ENCODE measurements around the gene PPM1B.
A peak's percentile ranks its signal among the peaks of the same experiment; 100 is the strongest.
"Not testable (repeated sequence)": the region's sequence is repeated elsewhere in the genome, so short reads cannot be mapped to it uniquely, and the experiment has no call there.

Gene PPM1B

DNA sequence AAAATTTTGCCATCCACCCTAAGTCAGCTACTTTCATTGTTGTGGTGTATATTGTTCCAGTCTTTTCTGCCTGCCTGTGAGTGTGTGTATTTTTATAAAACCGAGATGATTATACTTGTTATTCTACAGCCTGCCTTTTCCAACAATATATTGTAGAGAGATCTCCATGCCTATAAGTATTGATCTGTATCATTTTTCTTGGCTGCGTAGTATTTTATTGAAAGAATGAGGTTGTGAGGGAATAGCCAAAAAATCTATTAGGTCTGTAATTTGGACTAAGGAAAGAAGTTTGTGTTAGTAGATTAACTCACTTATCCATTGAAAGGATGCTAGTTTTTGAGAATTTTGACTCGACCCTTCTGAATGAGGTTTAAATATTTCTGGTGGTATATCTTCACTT is 34.9 kb downstream of the PPM1B start:
- DNase-seq = no peak

GRCh38 chr2:44205169-44205568 is 36.5 kb downstream of the PPM1B start:
- DNase-seq = no peak

DNA sequence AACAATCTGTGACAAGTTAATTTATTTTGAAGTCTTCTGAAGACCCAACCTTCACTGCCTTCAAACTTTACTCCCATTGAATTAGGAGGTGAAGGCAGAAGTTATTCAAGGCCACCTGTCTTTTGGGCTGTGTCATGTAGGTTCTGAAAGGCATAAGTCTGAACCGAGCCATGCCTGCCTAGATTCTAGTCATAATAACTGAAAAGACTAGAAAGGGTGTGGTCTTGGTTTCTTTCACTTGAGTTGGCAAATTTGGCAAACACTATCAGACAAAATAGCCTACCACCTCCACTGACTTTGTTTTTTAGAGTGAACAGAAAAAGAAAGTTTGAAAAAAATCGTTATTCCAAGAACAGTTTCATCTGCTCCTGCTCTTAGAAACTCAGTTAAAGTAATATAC is 38.4 kb downstream of the PPM1B start:
- DNase-seq = no peak

DNA sequence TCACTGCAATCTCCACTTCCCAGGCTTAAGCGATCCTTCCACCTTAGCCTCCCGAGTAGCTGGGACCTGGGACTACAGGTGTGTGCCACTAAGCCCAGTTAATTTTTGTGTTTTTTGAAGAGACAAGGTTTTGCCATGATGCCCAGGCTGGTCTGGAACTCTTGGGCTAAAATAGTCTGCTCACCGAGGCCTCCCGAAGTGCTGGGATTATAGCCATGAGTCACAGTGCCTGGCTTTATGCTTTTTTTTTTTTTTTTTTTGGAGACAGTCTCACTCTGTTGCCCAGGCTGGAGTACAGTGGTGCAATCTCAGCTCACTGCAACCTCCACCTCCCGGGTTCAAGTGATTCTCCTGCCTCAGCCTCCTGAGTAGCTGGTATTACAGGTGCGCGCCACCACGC is 39.0 kb downstream of the PPM1B start:
- DNase-seq = not testable (repeated sequence)

DNA sequence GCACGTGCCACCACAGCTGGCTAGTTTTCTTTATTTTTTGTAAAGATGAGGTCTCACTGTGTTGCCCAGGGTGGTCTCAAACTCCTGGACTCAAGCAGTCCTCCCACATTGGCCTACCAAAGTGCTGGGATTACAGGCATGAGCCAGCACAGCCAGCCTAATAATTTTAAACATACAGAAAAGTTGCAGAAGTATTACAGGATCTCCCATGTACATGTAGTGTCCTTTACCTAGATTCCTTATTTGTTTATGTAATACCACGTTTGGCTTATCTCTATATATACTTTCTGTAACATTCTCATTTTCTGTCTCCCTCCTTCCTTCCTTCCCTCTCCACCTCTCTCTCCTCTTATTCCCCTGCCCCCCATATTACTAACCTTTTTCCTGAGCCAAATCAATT is 41.7 kb downstream of the PPM1B start:
- no peak for DNase-seq

DNA sequence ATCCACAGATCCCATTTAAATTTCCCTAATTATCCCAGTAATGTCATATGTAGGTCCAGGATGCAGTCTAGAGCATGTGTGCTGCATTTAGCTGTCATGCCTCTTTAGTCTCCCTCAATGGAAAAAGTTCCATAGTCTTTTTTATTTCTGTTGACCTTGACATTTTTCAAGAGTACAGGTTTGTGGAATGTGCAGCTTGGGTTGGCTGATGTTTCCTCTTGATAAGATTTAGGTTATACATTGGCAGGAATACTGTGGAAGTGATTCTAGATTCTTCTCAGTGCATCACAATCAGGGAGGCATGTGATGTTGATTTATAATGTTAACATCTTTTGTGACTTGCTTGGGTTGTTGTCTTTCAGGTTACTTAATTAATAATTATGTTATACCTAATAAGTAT is 42.5 kb downstream of the PPM1B start:
- DNase-seq = no peak

GRCh38 chr2:44212302-44212701 is 43.6 kb downstream of the PPM1B start:
- no peak for DNase-seq

DNA sequence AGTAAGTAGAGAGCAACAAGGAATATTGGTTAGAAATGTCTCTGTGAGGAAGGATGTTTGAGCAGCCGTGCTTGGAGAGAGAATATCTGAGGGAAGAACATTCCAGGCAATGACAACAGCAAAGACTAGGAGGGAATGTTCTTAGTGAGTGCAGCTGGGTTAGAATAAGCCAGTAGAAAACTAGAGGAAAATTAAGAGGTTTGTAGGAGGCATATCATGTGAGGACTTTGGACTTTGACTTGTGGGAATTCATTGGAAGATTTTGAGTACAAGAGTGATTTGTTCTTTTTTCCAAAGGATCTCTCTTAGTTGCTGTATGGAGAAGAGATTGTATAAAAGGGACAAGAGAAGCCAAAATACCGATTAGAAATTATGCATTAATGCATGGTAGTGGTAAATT is 47.2 kb downstream of the PPM1B start:
- no peak for DNase-seq

DNA sequence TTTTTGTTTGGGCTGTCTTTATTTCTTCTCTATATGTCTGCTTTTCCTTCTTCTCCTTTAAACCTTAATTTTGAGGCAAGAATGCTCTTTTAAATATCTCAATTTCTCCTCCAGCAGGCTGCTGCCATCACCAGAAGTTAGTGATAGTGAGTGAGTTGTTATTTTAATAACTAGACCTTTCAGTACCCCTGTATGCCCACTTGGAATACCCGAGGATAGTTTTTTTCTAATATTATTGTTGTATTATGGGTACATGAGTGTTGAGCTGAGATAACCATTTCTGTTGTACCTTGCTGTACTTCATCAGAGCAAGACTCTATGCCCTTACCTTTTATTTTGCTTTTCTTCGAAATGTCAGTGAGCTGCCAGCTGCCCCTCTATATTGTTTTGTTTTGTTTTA is 50.1 kb downstream of the PPM1B start:
- DNase-seq = no peak

DNA sequence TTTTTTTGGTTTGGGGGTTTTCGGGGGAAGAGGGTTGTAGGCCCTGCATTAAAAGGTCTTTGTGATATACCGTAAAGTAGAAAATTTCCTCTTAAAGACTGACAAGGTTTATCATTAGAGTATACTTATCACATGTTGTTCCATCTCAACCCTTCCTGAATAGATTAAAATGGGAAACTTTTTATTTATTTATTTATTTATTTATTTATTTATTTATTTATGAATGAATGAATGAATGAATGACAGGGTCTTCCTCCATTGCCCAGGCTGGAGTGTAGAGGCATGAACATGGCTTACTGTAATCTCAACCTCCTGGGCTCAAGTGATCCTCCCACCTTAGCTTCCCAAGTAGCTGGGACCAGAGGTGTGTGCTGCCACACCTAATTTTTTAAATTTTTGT is 58.1 kb downstream of the PPM1B start:
- no peak for DNase-seq

DNA sequence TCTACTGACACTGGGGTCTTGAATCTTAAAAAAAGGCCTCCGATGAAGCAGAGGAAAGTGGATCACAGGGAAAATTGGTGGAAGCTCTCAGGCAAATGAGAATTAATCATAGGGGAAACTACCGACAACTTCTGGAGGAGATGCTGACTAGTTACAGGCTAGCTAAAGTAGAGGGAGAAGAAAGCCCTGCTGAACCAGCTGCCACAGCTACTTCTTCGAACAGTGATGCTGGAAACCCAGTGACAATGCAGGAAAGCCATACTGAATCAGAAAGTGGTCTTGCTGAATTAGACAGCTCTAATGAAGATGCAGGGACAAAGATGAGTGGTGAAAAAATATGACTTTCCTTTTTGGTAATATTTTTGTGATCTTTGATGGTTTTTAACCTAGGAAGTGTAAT is 61.7 kb downstream of the PPM1B start:
- DNase-seq = no peak

DNA sequence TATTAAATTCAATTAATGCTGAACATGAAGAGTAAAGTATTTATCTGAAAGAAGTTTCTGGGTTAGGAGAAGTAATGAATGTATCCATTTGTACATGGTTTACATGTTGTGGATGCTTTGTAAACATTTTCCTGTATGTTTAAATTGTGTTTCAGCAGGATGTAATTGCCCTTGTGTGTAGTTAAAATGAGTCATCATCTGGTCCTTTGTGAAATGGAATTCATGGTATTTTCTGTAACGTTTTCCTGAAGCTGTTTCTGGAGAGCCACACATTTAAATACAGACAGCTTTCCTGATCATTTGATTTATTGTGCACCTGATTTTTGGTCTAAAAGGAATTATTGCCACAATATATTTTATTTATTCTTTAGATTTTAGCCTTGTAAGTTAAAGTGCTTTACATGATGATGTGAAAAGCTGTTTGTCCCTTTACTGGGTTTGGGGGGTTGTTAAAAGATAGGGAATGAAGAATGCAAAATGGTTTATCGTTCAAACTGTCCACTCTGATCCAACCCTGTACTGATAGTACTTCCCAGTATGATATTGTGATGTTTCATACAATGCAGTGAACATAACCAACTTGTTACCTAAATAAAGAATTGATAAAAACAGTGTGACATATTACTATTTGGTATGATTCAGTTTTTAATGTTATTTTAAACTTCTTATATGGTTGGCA is 64.9 kb downstream of the PPM1B start:
- no peak for DNase-seq

GRCh38 chr2:44237221-44237620 is 68.5 kb downstream of the PPM1B start:
- no peak for DNase-seq

DNA sequence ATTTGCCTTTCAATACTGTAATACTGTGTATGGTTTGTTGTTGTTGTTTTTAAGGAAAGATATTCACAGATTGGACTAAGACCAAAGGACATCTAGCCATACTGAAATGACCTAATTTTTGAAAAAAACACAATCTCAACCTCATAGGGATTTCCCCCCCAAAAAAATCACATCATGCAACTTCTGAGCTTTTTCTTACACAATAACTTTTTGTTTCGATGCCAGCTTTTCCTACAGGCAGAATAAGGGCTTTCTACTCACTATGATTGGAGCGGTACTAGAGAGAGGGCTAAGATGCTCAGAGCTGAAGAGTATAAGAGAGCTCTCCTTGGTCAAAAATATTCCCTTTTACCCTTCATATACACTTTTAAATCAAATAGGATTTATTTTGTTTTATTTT is 74.2 kb downstream of the PPM1B start:
- DNase-seq = no peak

- peak; percentile 58 for DNase-seq
Observed at GRCh38 chr2:44244135-44244871, 75.6 kb downstream of the PPM1B start.

DNA sequence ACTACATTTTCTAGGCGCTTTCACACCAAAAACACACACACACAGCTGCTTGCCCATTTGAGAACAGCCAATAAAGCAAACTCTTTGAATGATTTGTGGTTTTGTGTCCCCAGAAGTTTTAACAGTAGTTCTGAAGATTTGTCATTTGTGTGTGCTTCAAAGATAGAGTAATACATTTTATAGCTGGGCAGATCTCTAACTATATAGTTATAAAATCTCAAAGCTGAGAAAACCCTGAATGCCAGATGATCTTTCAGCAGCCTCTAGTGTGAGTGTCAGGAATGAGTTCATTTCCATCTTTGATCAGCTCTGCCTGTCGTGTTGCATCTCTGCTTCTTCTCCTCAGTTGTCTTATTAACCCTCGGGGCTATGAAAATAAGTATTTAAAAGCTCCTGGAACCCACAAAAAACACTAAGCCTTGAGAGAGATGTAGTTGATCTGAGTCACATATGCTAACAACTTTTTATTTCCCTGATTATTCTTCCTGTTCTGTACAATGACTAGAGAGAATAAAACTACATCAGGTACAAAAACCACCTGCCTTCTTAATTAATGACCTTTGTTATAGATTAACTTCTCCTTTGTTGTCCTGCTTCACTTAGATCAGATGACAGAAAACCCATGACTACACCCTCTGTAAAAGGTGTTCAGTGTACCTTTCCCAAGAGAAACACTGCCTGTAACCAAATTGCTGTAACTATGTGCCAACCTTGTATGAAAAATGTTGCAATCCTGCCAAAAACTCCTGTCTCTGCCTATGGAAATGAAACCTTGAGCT is 76.6 kb downstream of the PPM1B start:
- DNase-seq = peak; percentile 56

- no peak for DNase-seq
Observed at GRCh38 chr2:44246436-44246835, 77.8 kb downstream of the PPM1B start.

DNA sequence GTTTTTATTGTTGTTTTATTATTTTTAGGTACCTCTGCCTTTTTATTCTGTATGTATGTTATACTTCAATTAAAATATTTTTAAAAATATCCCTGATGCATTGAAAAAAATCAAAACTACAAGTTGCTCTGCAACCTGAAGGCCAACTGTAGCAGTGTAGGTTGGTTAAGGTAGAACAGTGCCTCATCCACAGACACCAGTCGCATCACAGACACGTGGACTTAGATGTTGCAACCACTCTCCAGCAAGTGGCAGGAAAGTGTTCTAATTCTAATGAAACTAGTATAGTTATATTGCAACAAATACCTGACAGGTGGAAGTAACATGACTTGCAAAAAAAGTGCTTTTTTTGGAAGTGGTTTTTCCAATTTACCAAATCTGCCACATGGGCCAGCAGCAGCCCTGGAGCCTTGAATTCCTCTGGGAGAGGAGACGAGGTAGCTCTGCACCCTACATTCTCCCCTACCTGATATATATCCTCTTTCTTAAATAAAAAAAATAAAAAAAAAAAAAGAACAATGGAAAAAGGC is 78.2 kb downstream of the PPM1B start:
- no peak for DNase-seq

DNA sequence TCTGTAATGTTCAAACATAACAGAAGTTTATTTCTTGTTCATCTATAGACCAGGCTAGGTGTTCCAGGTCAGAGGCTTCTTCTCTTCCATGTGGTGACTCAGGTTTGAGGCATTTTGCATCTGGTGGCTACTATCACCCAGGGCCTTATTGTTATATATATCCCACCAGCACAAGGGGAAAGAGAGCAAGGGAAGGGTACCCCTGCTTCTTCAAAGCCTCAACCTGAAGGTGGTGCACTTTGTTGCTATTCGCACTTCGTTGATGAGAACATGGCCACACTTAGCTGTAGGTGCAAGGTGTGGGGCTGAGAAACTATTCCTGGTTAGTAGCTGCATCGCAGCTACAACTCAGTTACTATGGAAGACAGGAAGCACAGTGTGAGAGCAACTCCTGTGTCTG is 79.2 kb downstream of the PPM1B start:
- DNase-seq = no peak

GRCh38 chr2:44249269-44249668 is 80.6 kb downstream of the PPM1B start:
- DNase-seq = not testable (repeated sequence)

GRCh38 chr2:44250376-44250775 is 81.7 kb downstream of the PPM1B start:
- no peak for DNase-seq

GRCh38 chr2:44254023-44254422 is 85.3 kb downstream of the PPM1B start:
- no peak for DNase-seq

GRCh38 chr2:44255704-44256103 is 87.0 kb downstream of the PPM1B start:
- not testable (repeated sequence) for DNase-seq

DNA sequence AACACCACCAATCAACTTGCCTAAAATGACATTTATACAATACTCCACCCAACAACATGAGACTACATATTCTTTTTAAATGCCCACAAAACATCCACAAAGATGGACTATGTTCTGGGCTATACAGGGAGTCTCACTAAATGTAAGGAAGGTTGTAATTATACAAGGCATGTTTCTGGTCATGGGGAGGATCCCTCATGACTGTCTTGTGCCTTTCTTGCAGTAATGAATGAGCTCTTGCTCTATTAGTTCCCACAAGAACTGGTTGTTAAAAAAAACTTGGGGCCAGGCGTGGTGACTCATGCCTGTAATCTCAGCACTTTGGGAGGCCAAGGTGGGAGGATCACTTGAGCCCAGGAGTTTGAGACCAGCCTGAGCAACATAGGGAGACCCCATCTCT is 89.1 kb downstream of the PPM1B start:
- DNase-seq = not testable (repeated sequence)
